ENCODE data around the gene ABCA10.

- TF ChIP-seq POLR2A (IDR thresholded peaks at IDR 0.05; ENCODE audit: low read depth, low read length) (no peak), POLR2AphosphoS5 (IDR thresholded peaks at IDR 0.05; ENCODE audit: low read depth, low read length) (no peak), TAF1 (IDR thresholded peaks at IDR 0.05; ENCODE audit: borderline replicate concordance, low read depth, low read length) (no peak)
Observed at GRCh38 chr17:69188064-69188463, 40.6 kb downstream of the ABCA10 start.
